RWPE2 (cell line): ENCODE data around the gene GNL2.
A peak's percentile ranks its signal among the peaks of the same experiment; 100 is the strongest.

Experiments used
- ATAC-seq: fragments of 200-7000 bp; cut with Tn5 transposase; 3 replicates; pipeline ENCODE4 v1.9.1; 2021; ENCODE audit warnings: low read depth
- DNase-seq: peaks from one replicate; pipeline ENCODE4 v3.0.0-alpha.2; 2020; ENCODE audit warnings: low spot score
- H3K27ac ChIP-seq: fragments of 450-650 bp; 2 replicates; pipeline ENCODE4 v1.5.1; 2017; ENCODE audit warnings: mild to moderate bottlenecking; ENCODE audit not compliant: poor library complexity, severe bottlenecking
- H3K27me3 ChIP-seq: fragments of 250-450 bp; sonication (Bioruptor Pico); 2 replicates; pipeline ENCODE4 v1.5.1; 2021; ENCODE audit warnings: mild to moderate bottlenecking, moderate library complexity; ENCODE audit not compliant: insufficient read depth, poor library complexity, severe bottlenecking
- H3K36me3 ChIP-seq: fragments of 250-450 bp; sonication (Bioruptor Pico); 2 replicates; pipeline ENCODE4 v1.5.1; 2020; ENCODE audit warnings: low read depth, mild to moderate bottlenecking, moderate library complexity
- H3K4me1 ChIP-seq: fragments of 250-450 bp; sonication (Bioruptor Pico); 2 replicates; pipeline ENCODE4 v1.5.1; 2021; ENCODE audit warnings: mild to moderate bottlenecking, moderate library complexity; ENCODE audit not compliant: insufficient read depth, poor library complexity, severe bottlenecking
- H3K4me3 ChIP-seq: fragments of 250-450 bp; sonication (Bioruptor Pico); 2 replicates; pipeline ENCODE4 v1.5.1; 2021; ENCODE audit warnings: mild to moderate bottlenecking, moderate library complexity; ENCODE audit not compliant: severe bottlenecking
- H3K9me3 ChIP-seq: fragments of 250-450 bp; sonication (Bioruptor Pico); 2 replicates; pipeline ENCODE4 v1.5.1; 2021; ENCODE audit warnings: mild to moderate bottlenecking, moderate library complexity; ENCODE audit not compliant: severe bottlenecking
- CTCF ChIP-seq: fragments of 450-650 bp; IDR thresholded peaks from one replicate; pipeline ENCODE4 v1.5.1; 2017; ENCODE audit warnings: mild to moderate bottlenecking, moderate library complexity; ENCODE audit not compliant: poor library complexity, severe bottlenecking

The GNL2 gene

GRCh38 chr1:37634244-37634991 is 38.7 kb upstream of the GNL2 start, which contains the start of gene RSPO1:
Gene RSPO1 (minus strand): TSS chr1:37634892. CDS start chr1:37629661, 5,231 bp downstream.
- no peak for DNase-seq
- Histone ChIP-seq H3K9me3 (no peaks in the 10 kb centered on the region), H3K4me1 (no peaks in the 10 kb centered on the region), H3K36me3 (no peaks in the 10 kb centered on the region), H3K27me3 (peaks cover 87% of the 10 kb centered on the region), H3K4me3 (no peak within 1 kb of the TSS), H3K27ac (no peak within 1 kb of the TSS)
- peak; percentile 50 for ATAC-seq
- no peak for TF ChIP-seq CTCF

GRCh38 chr1:37633938-37634243 is 38.2 kb upstream of the GNL2 start:
- no peak overlapping the region for H3K27ac ChIP-seq
- no peak for DNase-seq
- no peak overlapping the region for H3K4me3 ChIP-seq
- peaks cover 91% of the 10 kb centered on the region for H3K27me3 ChIP-seq
- TF ChIP-seq CTCF, result no peak
- H3K9me3 ChIP-seq, result no peaks in the 10 kb centered on the region
- no peaks in the 10 kb centered on the region for H3K36me3 ChIP-seq
- no peaks in the 10 kb centered on the region for H3K4me1 ChIP-seq
- no peak for ATAC-seq

- ATAC-seq, result no peak
- peaks cover 96% of the 10 kb centered on the region for H3K27me3 ChIP-seq
- no peak overlapping the region for H3K4me3 ChIP-seq
- H3K27ac ChIP-seq, result no peak overlapping the region
- H3K4me1 ChIP-seq, result no peaks in the 10 kb centered on the region
- no peaks in the 10 kb centered on the region for H3K36me3 ChIP-seq
- no peak for TF ChIP-seq CTCF
- DNase-seq, result no peak
- no peaks in the 10 kb centered on the region for H3K9me3 ChIP-seq
Measured at GRCh38 chr1:37633040-37633937, 37.6 kb upstream of the GNL2 start.

GRCh38 chr1:37631036-37631435 is 35.3 kb upstream of the GNL2 start:
- no peak for ATAC-seq
- DNase-seq, result no peak

More at GRCh38 chr1:37631036-37631435, 35.3 kb upstream of the GNL2 start:
- Histone ChIP-seq H3K4me3 (no peak overlapping the region), H3K4me1 (no peaks in the 10 kb centered on the region), H3K9me3 (no peaks in the 10 kb centered on the region), H3K27ac (no peak overlapping the region), H3K36me3 (no peaks in the 10 kb centered on the region), H3K27me3 (peaks cover 76% of the 10 kb centered on the region)
- TF ChIP-seq CTCF, result no peak
